Stimulated activated effector memory CD8-positive, alpha-beta T cell treated with anti-CD3 and anti-CD28 coated beads, Interleukin-12 subunit alpha, Interleukin-12 subunit beta, amount 100 ng/mL, for 72 hours (primary cell): ENCODE data around the gene STEAP3.

Experiments used
- ATAC-seq: fragments of 150-1000 bp; cut with Tn5 transposase; 2 replicates; pipeline ENCODE4 v1.10.0; 2021
- DNase-seq, 2 donors: peaks; one replicate each; pipeline ENCODE4 v3.0.0; 2021 to 2022; ENCODE audit warnings: low spot score in 2 of 2
- H3K27ac Mint-ChIP-seq: one replicate; pipeline ENCODE4 v1.8.0; 2022; ENCODE audit warnings: mild to moderate bottlenecking, mixed read lengths
- H3K36me3 Mint-ChIP-seq: one replicate; pipeline ENCODE4 v1.8.0; 2022; ENCODE audit warnings: mild to moderate bottlenecking, mixed read lengths
- H3K4me1 Mint-ChIP-seq: one replicate; pipeline ENCODE4 v1.8.0; 2022; ENCODE audit warnings: mixed read lengths
- H3K4me3 Mint-ChIP-seq: one replicate; pipeline ENCODE4 v1.8.0; 2022; ENCODE audit warnings: mild to moderate bottlenecking, mixed read lengths
- H3K9me3 Mint-ChIP-seq: one replicate; pipeline ENCODE4 v1.8.0; 2022; ENCODE audit warnings: mixed read lengths

STEAP3 gene

GRCh38 chr2:119280680-119281079, 57.0 kb downstream of the STEAP3 start:
- peaks cover 6% of the 10 kb centered on the region for H3K4me1 Mint-ChIP-seq
- DNase-seq (no peak), ATAC-seq (no peak)
- H3K36me3 Mint-ChIP-seq: no peaks in the 10 kb centered on the region
- no peaks in the 10 kb centered on the region for H3K9me3 Mint-ChIP-seq
- H3K27ac Mint-ChIP-seq: no peak overlapping the region
- no peak overlapping the region for H3K4me3 Mint-ChIP-seq

- DNase-seq (no peak), ATAC-seq (no peak)
- no peaks in the 10 kb centered on the region for H3K9me3 Mint-ChIP-seq
- H3K4me3 Mint-ChIP-seq: no peak overlapping the region
- peaks cover 6% of the 10 kb centered on the region for H3K36me3 Mint-ChIP-seq
- peaks cover 6% of the 10 kb centered on the region for H3K4me1 Mint-ChIP-seq
- no peak overlapping the region for H3K27ac Mint-ChIP-seq
These were observed 58.7 kb downstream of the STEAP3 start for GRCh38 chr2:119282146-119282995.

- Mint-ChIP-seq H3K9me3 (no peaks in the 10 kb centered on the region), H3K27ac (no peak overlapping the region), H3K36me3 (peaks cover 6% of the 10 kb centered on the region), H3K4me1 (peaks cover 6% of the 10 kb centered on the region), H3K4me3 (no peak overlapping the region)
- ATAC-seq (no peak), DNase-seq (no peak)
These were observed 59.4 kb downstream of the STEAP3 start for GRCh38 chr2:119282996-119283511.

- ATAC-seq: no peak
- no peak for DNase-seq
- Mint-ChIP-seq H3K27ac (no peak overlapping the region), H3K36me3 (peaks cover 6% of the 10 kb centered on the region), H3K4me3 (no peak overlapping the region), H3K9me3 (no peaks in the 10 kb centered on the region), H3K4me1 (peaks cover 6% of the 10 kb centered on the region)
These were observed 60.3 kb downstream of the STEAP3 start for GRCh38 chr2:119283873-119284331.

- Mint-ChIP-seq H3K27ac (no peak overlapping the region), H3K9me3 (no peaks in the 10 kb centered on the region), H3K4me3 (no peak overlapping the region), H3K36me3 (peaks cover 6% of the 10 kb centered on the region), H3K4me1 (peaks cover 6% of the 10 kb centered on the region)
- DNase-seq: no peak
- ATAC-seq: no peak
These were observed 63.0 kb downstream of the STEAP3 start for GRCh38 chr2:119286661-119287060.

- Mint-ChIP-seq H3K36me3 (peaks cover 6% of the 10 kb centered on the region), H3K4me1 (peaks cover 6% of the 10 kb centered on the region), H3K9me3 (no peaks in the 10 kb centered on the region), H3K27ac (no peak overlapping the region), H3K4me3 (no peak overlapping the region)
- DNase-seq: no peak
- no peak for ATAC-seq
These were observed 64.9 kb downstream of the STEAP3 start for GRCh38 chr2:119288576-119288975.

GRCh38 chr2:119289093-119289492, 65.5 kb downstream of the STEAP3 start:
- Mint-ChIP-seq H3K4me3 (no peak overlapping the region), H3K27ac (no peak overlapping the region), H3K9me3 (no peaks in the 10 kb centered on the region), H3K4me1 (peaks cover 2% of the 10 kb centered on the region), H3K36me3 (peaks cover 6% of the 10 kb centered on the region)
- DNase-seq (no peak), ATAC-seq (no peak)

- Mint-ChIP-seq H3K9me3 (no peaks in the 10 kb centered on the region), H3K27ac (no peak overlapping the region), H3K4me1 (no peaks in the 10 kb centered on the region), H3K36me3 (peaks cover 6% of the 10 kb centered on the region), H3K4me3 (no peak overlapping the region)
- DNase-seq: no peak
- ATAC-seq: no peak
These were observed 66.0 kb downstream of the STEAP3 start for GRCh38 chr2:119289642-119290041.

- no peak overlapping the region for H3K4me3 Mint-ChIP-seq
These were observed 67.4 kb downstream of the STEAP3 start for GRCh38 chr2:119290859-119291587.

GRCh38 chr2:119291588-119292167, 68.0 kb downstream of the STEAP3 start:
- H3K36me3 Mint-ChIP-seq: no peaks in the 10 kb centered on the region
- ATAC-seq (no peak), DNase-seq (no peak)
- no peaks in the 10 kb centered on the region for H3K9me3 Mint-ChIP-seq
- H3K4me1 Mint-ChIP-seq: no peaks in the 10 kb centered on the region
- no peak overlapping the region for H3K27ac Mint-ChIP-seq
- H3K4me3 Mint-ChIP-seq: no peak overlapping the region

More at GRCh38 chr2:119290859-119291587, 67.4 kb downstream of the STEAP3 start:
- DNase-seq: no peak
- Mint-ChIP-seq H3K27ac (no peak overlapping the region), H3K36me3 (peaks cover 4% of the 10 kb centered on the region), H3K4me1 (no peaks in the 10 kb centered on the region), H3K9me3 (no peaks in the 10 kb centered on the region)
- no peak for ATAC-seq

GRCh38 chr2:119292226-119292625, 68.6 kb downstream of the STEAP3 start:
- no peak overlapping the region for H3K4me3 Mint-ChIP-seq
- no peak for ATAC-seq
- H3K36me3 Mint-ChIP-seq: no peaks in the 10 kb centered on the region
- H3K4me1 Mint-ChIP-seq: no peaks in the 10 kb centered on the region
- no peaks in the 10 kb centered on the region for H3K9me3 Mint-ChIP-seq
- DNase-seq: no peak
- H3K27ac Mint-ChIP-seq: no peak overlapping the region

GRCh38 chr2:119293254-119293653, 69.6 kb downstream of the STEAP3 start:
- no peaks in the 10 kb centered on the region for H3K36me3 Mint-ChIP-seq
- no peaks in the 10 kb centered on the region for H3K4me1 Mint-ChIP-seq
- H3K9me3 Mint-ChIP-seq: no peaks in the 10 kb centered on the region
- H3K27ac Mint-ChIP-seq: no peak overlapping the region
- ATAC-seq (no peak), DNase-seq (no peak)
- H3K4me3 Mint-ChIP-seq: no peak overlapping the region

GRCh38 chr2:119293900-119294299, 70.3 kb downstream of the STEAP3 start:
- ATAC-seq (no peak), DNase-seq (no peak)
- Mint-ChIP-seq H3K9me3 (no peaks in the 10 kb centered on the region), H3K4me1 (no peaks in the 10 kb centered on the region), H3K27ac (no peak overlapping the region), H3K36me3 (no peaks in the 10 kb centered on the region), H3K4me3 (no peak overlapping the region)

- no peaks in the 10 kb centered on the region for H3K4me1 Mint-ChIP-seq
- no peak overlapping the region for H3K4me3 Mint-ChIP-seq
- ATAC-seq (no peak), DNase-seq (no peak)
- no peaks in the 10 kb centered on the region for H3K9me3 Mint-ChIP-seq
- no peak overlapping the region for H3K27ac Mint-ChIP-seq
- H3K36me3 Mint-ChIP-seq: no peaks in the 10 kb centered on the region
These were observed 71.0 kb downstream of the STEAP3 start for GRCh38 chr2:119294671-119295070.

GRCh38 chr2:119295688-119296375, 72.2 kb downstream of the STEAP3 start:
- no peaks in the 10 kb centered on the region for H3K9me3 Mint-ChIP-seq
- ATAC-seq: no peak
- DNase-seq: no peak

More at GRCh38 chr2:119295688-119296375, 72.2 kb downstream of the STEAP3 start:
- Mint-ChIP-seq H3K4me3 (no peak overlapping the region), H3K27ac (no peak overlapping the region), H3K36me3 (no peaks in the 10 kb centered on the region), H3K4me1 (no peaks in the 10 kb centered on the region)
